HL-60 (cell line): ENCODE data around the gene USP5.

Source experiments
- CTCF ChIP-seq: IDR thresholded peaks from one replicate; pipeline ENCODE4 v1.5.1; 2011; ENCODE audit warnings: low read length, control low read depth, inconsistent platforms; ENCODE audit not compliant: insufficient read depth
- GABPA ChIP-seq: IDR thresholded peaks from 2 replicates; pipeline ENCODE4 v1.6.1; 2012; ENCODE audit warnings: low read depth
- POLR2AphosphoS5 ChIP-seq: IDR thresholded peaks from 2 replicates; pipeline ENCODE4 v1.6.1; 2012; ENCODE audit warnings: low read depth
- REST ChIP-seq: IDR thresholded peaks from 2 replicates; pipeline ENCODE4 v1.6.1; 2012; ENCODE audit warnings: low read depth; ENCODE audit not compliant: insufficient replicate concordance

- no peak for TF ChIP-seq GABPA
- TF ChIP-seq CTCF = no peak
- no peak for TF ChIP-seq POLR2AphosphoS5
- no peak for TF ChIP-seq REST
Observed at GRCh38 chr12:6905414-6906040, 53.6 kb downstream of the USP5 start.
